Keratinocyte (primary cell): ENCODE measurements around the gene PCBP2. TPM values are rescaled to one million over a fixed set of nuclear protein-coding genes. Genes with fewer than 3 reads are reported as not detected.

ENCODE experiments used
- DNase-seq: peaks from one replicate; pipeline ENCODE4 v3.0.0-alpha.2; 2011; ENCODE audit warnings: low read depth, missing footprints, low spot score
- FAIRE-seq: peaks from 2 replicates; lab custom pipeline; 2011; peaks lifted over from hg19 to GRCh38; lab: Jason Lieb, UNC
- H2AFZ ChIP-seq: 2 replicates; pipeline ENCODE4 v1.6.0; 2012; ENCODE audit warnings: low read length, control low read depth, inconsistent platforms; ENCODE audit not compliant: control insufficient read depth
- H3K27ac ChIP-seq: 2 replicates; pipeline ENCODE4 v1.5.1; 2011; ENCODE audit warnings: low read length; ENCODE audit not compliant: control insufficient read depth, insufficient read depth
- H3K27me3 ChIP-seq: 3 replicates; pipeline ENCODE4 v1.6.0; 2011; ENCODE audit warnings: low read length; ENCODE audit not compliant: control insufficient read depth, insufficient read depth; ENCODE audit errors: extremely low read depth
- H3K36me3 ChIP-seq, 2 experiments: 2 replicates in 1 of 2; 3 replicates in 1 of 2; pipeline ENCODE4 v1.5.1; 2011; ENCODE audit warnings: low read length in 2 of 2, mild to moderate bottlenecking in 1 of 2; ENCODE audit not compliant: control insufficient read depth in 2 of 2, insufficient read depth in 2 of 2; ENCODE audit errors: extremely low read depth in 1 of 2
- H3K4me1 ChIP-seq: 3 replicates; pipeline ENCODE4 v1.5.1; 2011; ENCODE audit warnings: low read length; ENCODE audit not compliant: control insufficient read depth, insufficient read depth; ENCODE audit errors: extremely low read depth
- H3K4me2 ChIP-seq: 3 replicates; pipeline ENCODE4 v1.6.0; 2011; ENCODE audit warnings: low read depth, low read length; ENCODE audit not compliant: control insufficient read depth, insufficient read depth; ENCODE audit errors: extremely low read depth
- H3K4me3 ChIP-seq, 3 experiments: fragments of 200-600 bp in 1 of 3; sonication (generic) in 1 of 3; 2 replicates in 2 of 3; 3 replicates in 1 of 3; pipeline ENCODE4 v1.5.1; 2011 to 2016; ENCODE audit warnings: low read length in 3 of 3, mild to moderate bottlenecking in 3 of 3, control low read depth in 2 of 3, inconsistent platforms in 1 of 3, low read depth in 1 of 3, mixed read lengths in 1 of 3, mixed run types in 1 of 3, moderate library complexity in 1 of 3; ENCODE audit not compliant: control insufficient read depth in 2 of 3, insufficient read depth in 2 of 3; ENCODE audit errors: extremely low read depth in 1 of 3
- H3K79me2 ChIP-seq: 2 replicates; pipeline ENCODE4 v1.6.0; 2012; ENCODE audit warnings: low read length; ENCODE audit not compliant: control insufficient read depth, insufficient read depth
- H3K9ac ChIP-seq: 3 replicates; pipeline ENCODE4 v1.6.0; 2011; ENCODE audit warnings: low read length; ENCODE audit not compliant: control insufficient read depth, insufficient read depth; ENCODE audit errors: extremely low read depth
- H3K9me1 ChIP-seq: 3 replicates; pipeline ENCODE4 v1.6.0; 2011; ENCODE audit warnings: low read length; ENCODE audit not compliant: control insufficient read depth, insufficient read depth; ENCODE audit errors: extremely low read depth
- H3K9me3 ChIP-seq: 2 replicates; pipeline ENCODE4 v1.5.1; 2012; ENCODE audit warnings: low read depth, low read length; ENCODE audit not compliant: control insufficient read depth
- H4K20me1 ChIP-seq: 3 replicates; pipeline ENCODE4 v1.6.0; 2011; ENCODE audit warnings: low read length; ENCODE audit not compliant: control insufficient read depth, insufficient read depth; ENCODE audit errors: extremely low read depth
- CTCF ChIP-seq, 3 experiments: IDR thresholded peaks in 1 of 3; conservative IDR thresholded peaks in 1 of 3; optimal IDR thresholded peaks in 1 of 3; 2 replicates in 2 of 3; 3 replicates in 1 of 3; pipeline versions ENCODE3 to v1.5.1; 2011; ENCODE audit warnings: low read length in 3 of 3, mild to moderate bottlenecking in 3 of 3, moderate library complexity in 2 of 3, control low read depth in 1 of 3, inconsistent platforms in 1 of 3; ENCODE audit not compliant: insufficient read depth in 2 of 3; ENCODE audit errors: extremely low read depth in 1 of 3
- EZH2 ChIP-seq: IDR thresholded peaks from one replicate; pipeline ENCODE4 v1.6.1; 2012; ENCODE audit warnings: inconsistent platforms, mild to moderate bottlenecking, low read length, moderate library complexity
- dilution Hi-C: fragments of 300-500 bp; cut with MboI; formaldehyde crosslinking; loops from one replicate; pipeline ENCODE4 v1.7.0; 2020; ENCODE audit warnings: low sequenced_read_pairs; ENCODE audit not compliant: extremely low pct_ligation_motif_present
- polyA plus RNA-seq, 5 experiments: library from polyadenylated mRNA; depleted of rRNA in 3 of 5; stranded (reverse) in 3 of 5; stranded (forward) in 1 of 5; unstranded in 1 of 5; fragments of >200 nt; gene quantifications; 1 replicate in 1 of 5; 2 replicates in 3 of 5; 3 replicates in 1 of 5; pipeline versions ENCODE4 v1.2.1 to v1.2.3, GENCODE V29; 2011 to 2012; ENCODE audit warnings: missing spikeins in 2 of 5, low read depth in 1 of 5, low replicate concordance in 1 of 5

The PCBP2 gene
- polyA plus RNA-seq, 1 donor (not counting 4 experiments of a cell fraction or from before 2014, with no cell fraction given), result 238 TPM

- Histone ChIP-seq H3K4me3 (no peak overlapping the region), H3K27ac (no peak overlapping the region), H2AFZ (no peak overlapping the region), H4K20me1 (peaks cover 23% of the 10 kb centered on the region), H3K27me3 (no peaks in the 10 kb centered on the region), H3K9me1 (no peaks in the 10 kb centered on the region), H3K36me3 (peaks cover 46 to 70% of the 10 kb centered on the region in 2 experiments), H3K79me2 (peaks cover 47% of the 10 kb centered on the region), H3K9ac (no peak overlapping the region), H3K9me3 (no peaks in the 10 kb centered on the region), H3K4me2 (no peak overlapping the region), H3K4me1 (no peaks in the 10 kb centered on the region)
- TF ChIP-seq EZH2, result no peak
- TF ChIP-seq CTCF (optimal IDR thresholded peaks at IDR 0.05 in 1 of 3, IDR thresholded peaks at IDR 0.05 in 1 of 3, conservative IDR thresholded peaks at IDR 0.05 in 1 of 3; ENCODE audit: extremely low read depth in 1 of 3, insufficient read depth in 2 of 3, low read length in 3 of 3), result no peak
- dilution Hi-C loops, result no loop called here
- FAIRE-seq (no peak), DNase-seq (no peak)
Measured at GRCh38 chr12:53474819-53475218, 22.9 kb downstream of the PCBP2 start.

- no peak for FAIRE-seq
- no peak overlapping the region for H3K4me3 ChIP-seq
- TF ChIP-seq EZH2, result no peak
- TF ChIP-seq CTCF (optimal IDR thresholded peaks at IDR 0.05 in 1 of 3, IDR thresholded peaks at IDR 0.05 in 1 of 3, conservative IDR thresholded peaks at IDR 0.05 in 1 of 3; ENCODE audit: extremely low read depth in 1 of 3, insufficient read depth in 2 of 3, low read length in 3 of 3), result peak in 2 of 3 experiments; percentile 10 to 32
- H3K36me3 ChIP-seq, result peaks cover 36 to 67% of the 10 kb centered on the region in 2 experiments
- peaks cover 7% of the 10 kb centered on the region for H3K4me1 ChIP-seq
- no peaks in the 10 kb centered on the region for H3K9me3 ChIP-seq
- H3K79me2 ChIP-seq, result peaks cover 34% of the 10 kb centered on the region
- H4K20me1 ChIP-seq, result peaks cover 25% of the 10 kb centered on the region
- no peak overlapping the region for H3K27ac ChIP-seq
- no peak overlapping the region for H2AFZ ChIP-seq
- H3K9me1 ChIP-seq, result peaks cover 3% of the 10 kb centered on the region
- no peaks in the 10 kb centered on the region for H3K27me3 ChIP-seq
- dilution Hi-C loops, result no loop called here
- DNase-seq, result no peak
- H3K9ac ChIP-seq, result no peak overlapping the region
- H3K4me2 ChIP-seq, result no peak overlapping the region
Measured at GRCh38 chr12:53476769-53477209, 24.9 kb downstream of the PCBP2 start.
